ENCODE results near the gene BRSK2. TPM values are rescaled to one million over a fixed set of nuclear protein-coding genes. Genes with fewer than 3 reads are reported as not detected.

Gene BRSK2
- polyA plus RNA-seq, 2 donors: 0.90 to 1.1 TPM

DNA sequence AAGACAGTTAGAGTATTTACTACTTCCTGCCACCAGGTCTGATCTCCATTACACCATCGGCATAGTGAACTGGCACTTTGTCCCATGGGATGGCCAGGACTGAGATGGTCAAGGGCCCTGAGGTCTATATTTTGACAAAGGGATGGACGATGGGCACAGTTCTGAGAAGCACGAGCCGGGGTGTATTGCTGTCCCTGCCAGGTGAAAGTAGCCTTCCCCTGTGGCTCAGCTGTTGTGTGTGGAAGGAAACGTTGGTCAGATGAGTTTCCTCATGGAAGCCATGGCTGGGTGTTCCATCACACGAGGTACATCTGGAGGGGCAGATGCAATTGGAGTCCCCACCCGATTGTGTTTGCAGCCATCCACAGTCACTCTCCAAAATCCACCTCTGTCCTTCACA is 27.9 kb upstream of the BRSK2 start:
- Histone ChIP-seq H3K4me3 (ENCODE audit: low read depth in 1 of 2, low read length in 2 of 2) (no peak overlapping the region), H3K36me3 (ENCODE audit: control insufficient read depth in 2 of 2, insufficient read depth in 2 of 2, low read length in 1 of 2) (no peaks in the 10 kb centered on the region), H3K4me1 (ENCODE audit: control insufficient read depth in 2 of 2, insufficient read depth in 2 of 2, low read length in 1 of 2) (no peaks in the 10 kb centered on the region), H3K27ac (ENCODE audit: low read depth in 2 of 2, low read length in 1 of 2) (no peak overlapping the region), H3K27me3 (ENCODE audit: control insufficient read depth in 1 of 2, insufficient read depth in 2 of 2, low read length in 2 of 2) (no peaks in the 10 kb centered on the region), H3K9me3 (ENCODE audit: control insufficient read depth in 2 of 2, insufficient read depth in 1 of 2, low read depth in 1 of 2, low read length in 1 of 2) (peaks cover 0 to 7% of the 10 kb centered on the region in 2 donors)
- WGBS, 2 donors: 72 to 76% methylated on average over 7 of the region's 7 CpGs

DNA sequence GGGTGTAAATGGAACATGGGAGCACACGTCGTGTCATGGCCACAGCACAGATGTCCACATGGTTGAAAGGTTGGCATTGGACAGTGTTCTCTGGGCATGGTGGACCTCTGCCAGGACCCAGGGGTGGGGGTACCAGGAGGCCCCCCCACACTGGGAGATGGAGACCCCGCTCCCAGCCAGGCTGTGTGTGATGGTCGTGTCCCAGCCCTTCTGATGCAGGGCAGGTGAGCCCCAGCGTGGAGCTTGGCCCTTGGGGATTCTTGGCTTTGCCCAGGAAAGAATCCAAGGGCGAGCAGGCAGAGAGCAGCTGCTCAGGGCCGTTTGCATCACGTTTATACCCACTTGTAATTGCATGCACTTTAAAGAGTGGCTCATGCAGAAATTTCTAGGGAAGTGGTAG is 22.0 kb upstream of the BRSK2 start:
- WGBS, 2 donors: 75 to 77% methylated on average over 8 of the region's 8 CpGs
- H3K9me3 ChIP-seq (ENCODE audit: control insufficient read depth in 2 of 2, insufficient read depth in 1 of 2, low read depth in 1 of 2, low read length in 1 of 2): peaks cover 0 to 9% of the 10 kb centered on the region in 2 donors
- no peak overlapping the region for H3K27ac ChIP-seq (ENCODE audit: low read depth in 2 of 2, low read length in 1 of 2)
- no peaks in the 10 kb centered on the region for H3K36me3 ChIP-seq (ENCODE audit: control insufficient read depth in 2 of 2, insufficient read depth in 2 of 2, low read length in 1 of 2)
- H3K4me1 ChIP-seq (ENCODE audit: control insufficient read depth in 2 of 2, insufficient read depth in 2 of 2, low read length in 1 of 2): no peaks in the 10 kb centered on the region
- no peak overlapping the region for H3K4me3 ChIP-seq (ENCODE audit: low read depth in 1 of 2, low read length in 2 of 2)
- no peaks in the 10 kb centered on the region for H3K27me3 ChIP-seq (ENCODE audit: control insufficient read depth in 1 of 2, insufficient read depth in 2 of 2, low read length in 2 of 2)

DNA sequence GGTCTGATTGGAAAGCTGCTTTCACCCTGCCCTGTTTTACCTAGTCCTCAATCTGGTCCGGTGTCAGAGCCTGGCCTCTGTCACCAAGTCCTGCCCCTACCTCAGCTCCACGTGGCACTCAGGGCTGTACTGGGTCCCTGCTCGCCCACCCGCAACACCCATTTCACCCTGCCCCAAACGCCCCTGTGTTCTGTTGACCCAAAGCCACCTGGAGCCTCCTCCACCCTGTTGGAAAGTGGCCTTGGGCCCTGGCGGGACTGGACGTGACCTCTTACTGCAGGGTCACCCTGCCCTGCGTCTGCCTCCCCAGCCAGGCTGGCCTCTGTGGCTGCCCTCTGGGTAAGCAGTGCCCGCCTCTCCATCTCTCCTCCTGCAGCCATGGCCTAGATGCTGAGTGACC is 21.5 kb upstream of the BRSK2 start:
- Histone ChIP-seq H3K9me3 (ENCODE audit: control insufficient read depth in 2 of 2, insufficient read depth in 1 of 2, low read depth in 1 of 2, low read length in 1 of 2) (peaks cover 0 to 9% of the 10 kb centered on the region in 2 donors), H3K4me3 (ENCODE audit: low read depth in 1 of 2, low read length in 2 of 2) (no peak overlapping the region), H3K4me1 (ENCODE audit: control insufficient read depth in 2 of 2, insufficient read depth in 2 of 2, low read length in 1 of 2) (no peaks in the 10 kb centered on the region), H3K36me3 (ENCODE audit: control insufficient read depth in 2 of 2, insufficient read depth in 2 of 2, low read length in 1 of 2) (no peaks in the 10 kb centered on the region), H3K27me3 (ENCODE audit: control insufficient read depth in 1 of 2, insufficient read depth in 2 of 2, low read length in 2 of 2) (no peaks in the 10 kb centered on the region), H3K27ac (ENCODE audit: low read depth in 2 of 2, low read length in 1 of 2) (no peak overlapping the region)
- WGBS, 2 donors: 82 to 83% methylated on average over 9 of the region's 9 CpGs

DNA sequence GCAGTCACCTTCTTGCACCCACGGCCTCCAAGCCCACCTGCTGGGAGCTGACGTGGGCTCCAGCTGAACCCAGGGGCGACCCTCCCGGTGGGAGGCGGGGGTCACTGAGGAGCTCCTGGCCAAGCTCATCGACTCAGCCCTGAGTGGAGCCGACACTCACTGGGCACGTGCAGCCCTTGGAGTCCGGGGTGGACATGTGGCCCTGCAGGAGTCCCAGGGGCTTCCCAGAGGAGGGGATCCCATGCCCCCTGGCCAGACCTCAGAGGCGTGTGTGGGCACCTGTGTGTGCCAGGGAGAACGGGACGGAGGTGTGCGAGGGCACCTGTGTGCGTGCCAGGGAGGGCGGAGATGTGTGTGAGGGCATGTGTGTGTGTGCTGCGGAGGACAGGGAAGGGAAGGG is 20.8 kb upstream of the BRSK2 start:
- no peak overlapping the region for H3K4me3 ChIP-seq (ENCODE audit: low read depth in 1 of 2, low read length in 2 of 2)
- no peak overlapping the region for H3K27ac ChIP-seq (ENCODE audit: low read depth in 2 of 2, low read length in 1 of 2)
- no peaks in the 10 kb centered on the region for H3K4me1 ChIP-seq (ENCODE audit: control insufficient read depth in 2 of 2, insufficient read depth in 2 of 2, low read length in 1 of 2)
- H3K9me3 ChIP-seq (ENCODE audit: control insufficient read depth in 2 of 2, insufficient read depth in 1 of 2, low read depth in 1 of 2, low read length in 1 of 2): peaks cover 0 to 3% of the 10 kb centered on the region in 2 donors
- WGBS, 2 donors: 73 to 80% methylated on average over 16 of the region's 16 CpGs
- no peaks in the 10 kb centered on the region for H3K36me3 ChIP-seq (ENCODE audit: control insufficient read depth in 2 of 2, insufficient read depth in 2 of 2, low read length in 1 of 2)
- no peaks in the 10 kb centered on the region for H3K27me3 ChIP-seq (ENCODE audit: control insufficient read depth in 1 of 2, insufficient read depth in 2 of 2, low read length in 2 of 2)

DNA sequence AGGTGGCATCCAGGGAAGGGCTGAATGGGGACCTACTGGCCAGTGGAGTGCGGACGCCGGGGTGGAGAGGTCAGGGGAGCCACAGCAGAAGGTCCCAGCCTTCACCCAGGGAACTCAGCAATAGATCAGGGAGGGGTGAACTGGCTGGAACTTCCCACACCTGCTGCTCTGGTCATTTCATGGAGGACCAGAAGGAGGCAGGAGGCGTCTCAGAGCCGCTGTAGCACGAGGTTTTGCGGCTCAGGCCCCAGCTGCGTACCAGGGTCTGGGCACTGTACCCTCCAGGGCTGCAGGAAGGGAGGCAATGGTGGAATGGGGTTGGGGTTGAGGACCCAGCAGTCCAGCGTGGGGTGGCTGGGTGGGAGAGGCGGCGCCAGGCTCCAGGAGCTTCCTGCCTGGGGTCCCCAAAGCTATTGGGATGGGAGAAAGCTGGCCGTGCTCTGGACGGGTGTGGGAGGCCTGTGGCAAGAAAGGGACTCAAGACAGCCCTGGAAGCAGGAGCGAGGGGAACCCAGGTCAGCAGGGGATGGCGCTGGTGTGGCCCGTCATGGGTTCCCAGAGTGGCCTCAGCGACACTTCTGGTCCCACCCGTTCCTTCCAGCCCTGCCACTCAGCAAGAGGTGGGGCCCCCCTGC is 20.2 kb upstream of the BRSK2 start:
- Histone ChIP-seq H3K27ac (ENCODE audit: low read depth in 2 of 2, low read length in 1 of 2) (no peak overlapping the region), H3K4me3 (ENCODE audit: low read depth in 1 of 2, low read length in 2 of 2) (no peak overlapping the region), H3K27me3 (ENCODE audit: control insufficient read depth in 1 of 2, insufficient read depth in 2 of 2, low read length in 2 of 2) (no peaks in the 10 kb centered on the region), H3K4me1 (ENCODE audit: control insufficient read depth in 2 of 2, insufficient read depth in 2 of 2, low read length in 1 of 2) (no peaks in the 10 kb centered on the region), H3K9me3 (ENCODE audit: control insufficient read depth in 2 of 2, insufficient read depth in 1 of 2, low read depth in 1 of 2, low read length in 1 of 2) (peaks cover 0 to 3% of the 10 kb centered on the region in 2 donors), H3K36me3 (ENCODE audit: control insufficient read depth in 2 of 2, insufficient read depth in 2 of 2, low read length in 1 of 2) (no peaks in the 10 kb centered on the region)
- 75 to 82% methylated on average over 17 to 18 of the region's 18 CpGs for whole genome bisulfite sequencing, 2 donors

DNA sequence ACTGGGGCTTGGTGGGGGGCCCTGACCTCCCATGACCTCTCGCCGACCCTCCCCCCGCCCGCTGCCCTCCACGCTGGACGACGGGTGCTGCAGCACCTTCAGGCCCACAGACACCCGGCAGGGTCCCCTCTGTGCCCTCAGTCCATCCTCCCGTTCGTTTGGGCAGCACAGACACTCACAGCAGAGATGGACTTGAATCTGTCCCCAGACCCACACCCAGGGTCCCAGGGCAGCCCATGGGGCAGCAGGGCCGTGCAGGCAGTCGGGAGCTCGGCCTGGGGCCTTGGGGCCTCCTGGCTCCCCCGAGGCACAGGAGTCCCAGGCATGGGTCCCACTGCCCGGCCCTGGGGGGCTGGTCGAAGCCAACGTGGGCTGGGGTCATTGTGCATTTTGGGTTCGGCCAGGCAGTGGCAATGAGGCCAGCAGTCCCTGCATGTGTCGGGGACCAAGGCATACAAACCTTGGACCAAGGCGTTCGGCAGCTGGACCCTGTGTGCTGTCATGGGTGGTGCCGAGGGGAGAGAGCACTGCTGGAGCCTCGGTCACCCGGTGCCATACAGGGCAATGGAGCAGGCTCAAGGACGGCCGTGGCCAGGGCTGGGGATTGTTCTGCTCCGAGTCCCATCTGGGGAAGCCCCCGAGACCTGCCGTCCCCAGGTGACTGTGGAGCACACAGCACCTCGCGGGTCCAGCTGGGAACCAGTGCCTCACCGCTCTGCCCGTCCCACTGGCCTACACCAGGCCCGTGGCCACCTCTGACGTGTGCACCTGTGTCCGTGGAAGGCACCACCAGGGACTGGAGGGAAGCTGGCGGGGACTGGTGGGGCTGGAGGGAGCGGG is 19.3 kb upstream of the BRSK2 start:
- WGBS, 2 donors: 83 to 88% methylated on average over 37 to 38 of the region's 38 CpGs
- H3K9me3 ChIP-seq (ENCODE audit: control insufficient read depth in 2 of 2, insufficient read depth in 1 of 2, low read depth in 1 of 2, low read length in 1 of 2): peaks cover 0 to 3% of the 10 kb centered on the region in 2 donors

DNA sequence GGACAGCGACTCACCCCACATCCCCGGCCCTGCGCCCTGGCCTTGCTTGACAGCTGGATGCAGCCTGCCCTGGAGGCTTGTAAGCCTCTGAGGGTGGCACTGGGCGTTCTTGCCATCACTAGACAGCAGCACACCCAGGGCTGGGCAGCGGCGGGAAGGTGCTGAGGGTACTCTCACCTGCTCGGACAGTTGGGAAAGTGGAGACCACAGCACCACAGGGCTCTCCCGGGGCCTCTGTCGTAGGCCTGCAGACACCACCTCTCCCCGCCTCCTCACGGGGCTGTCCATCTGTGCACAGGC is 18.8 kb upstream of the BRSK2 start:
- H3K27ac ChIP-seq (ENCODE audit: low read depth in 2 of 2, low read length in 1 of 2): no peak overlapping the region
- no peaks in the 10 kb centered on the region for H3K4me1 ChIP-seq (ENCODE audit: control insufficient read depth in 2 of 2, insufficient read depth in 2 of 2, low read length in 1 of 2)
- H3K36me3 ChIP-seq (ENCODE audit: control insufficient read depth in 2 of 2, insufficient read depth in 2 of 2, low read length in 1 of 2): no peaks in the 10 kb centered on the region
- WGBS, 2 donors: 87 to 89% methylated on average over 11 of the region's 11 CpGs
- H3K9me3 ChIP-seq (ENCODE audit: control insufficient read depth in 2 of 2, insufficient read depth in 1 of 2, low read depth in 1 of 2, low read length in 1 of 2): peaks cover 0 to 3% of the 10 kb centered on the region in 2 donors
- H3K4me3 ChIP-seq (ENCODE audit: low read depth in 1 of 2, low read length in 2 of 2): no peak overlapping the region
- H3K27me3 ChIP-seq (ENCODE audit: control insufficient read depth in 1 of 2, insufficient read depth in 2 of 2, low read length in 2 of 2): no peaks in the 10 kb centered on the region

More for the DNA sequence above, 19.3 kb upstream of the BRSK2 start:
- no peak overlapping the region for H3K27ac ChIP-seq (ENCODE audit: low read depth in 2 of 2, low read length in 1 of 2)
- no peaks in the 10 kb centered on the region for H3K36me3 ChIP-seq (ENCODE audit: control insufficient read depth in 2 of 2, insufficient read depth in 2 of 2, low read length in 1 of 2)
- no peaks in the 10 kb centered on the region for H3K4me1 ChIP-seq (ENCODE audit: control insufficient read depth in 2 of 2, insufficient read depth in 2 of 2, low read length in 1 of 2)
- H3K27me3 ChIP-seq (ENCODE audit: control insufficient read depth in 1 of 2, insufficient read depth in 2 of 2, low read length in 2 of 2): no peaks in the 10 kb centered on the region
- H3K4me3 ChIP-seq (ENCODE audit: low read depth in 1 of 2, low read length in 2 of 2): no peak overlapping the region

DNA sequence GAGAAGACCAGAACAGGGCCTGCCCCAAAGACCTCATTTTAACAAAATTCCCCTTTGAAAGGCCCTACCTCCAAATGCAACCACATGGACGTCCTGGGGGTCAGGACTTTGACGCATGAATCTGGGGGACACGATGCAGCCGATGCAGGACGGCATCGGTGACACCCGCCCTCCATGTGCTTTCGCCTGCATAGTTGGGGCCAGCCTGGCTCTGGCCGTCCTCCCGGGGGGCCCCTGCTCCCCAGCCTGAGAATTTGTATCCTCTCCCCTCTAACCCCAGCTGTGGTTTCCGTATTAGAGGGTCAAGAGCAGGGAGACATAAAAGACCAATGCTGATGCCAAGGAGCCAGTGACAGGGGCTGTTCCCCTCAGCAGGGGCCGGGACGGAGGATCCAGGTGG is 18.4 kb upstream of the BRSK2 start:
- Histone ChIP-seq H3K4me3 (ENCODE audit: low read depth in 1 of 2, low read length in 2 of 2) (no peak overlapping the region), H3K27ac (ENCODE audit: low read depth in 2 of 2, low read length in 1 of 2) (no peak overlapping the region), H3K27me3 (ENCODE audit: control insufficient read depth in 1 of 2, insufficient read depth in 2 of 2, low read length in 2 of 2) (no peaks in the 10 kb centered on the region), H3K36me3 (ENCODE audit: control insufficient read depth in 2 of 2, insufficient read depth in 2 of 2, low read length in 1 of 2) (no peaks in the 10 kb centered on the region), H3K4me1 (ENCODE audit: control insufficient read depth in 2 of 2, insufficient read depth in 2 of 2, low read length in 1 of 2) (no peaks in the 10 kb centered on the region), H3K9me3 (ENCODE audit: control insufficient read depth in 2 of 2, insufficient read depth in 1 of 2, low read depth in 1 of 2, low read length in 1 of 2) (peaks cover 0 to 3% of the 10 kb centered on the region in 2 donors)
- 86 to 90% methylated on average over 13 of the region's 13 CpGs for WGBS, 2 donors

DNA sequence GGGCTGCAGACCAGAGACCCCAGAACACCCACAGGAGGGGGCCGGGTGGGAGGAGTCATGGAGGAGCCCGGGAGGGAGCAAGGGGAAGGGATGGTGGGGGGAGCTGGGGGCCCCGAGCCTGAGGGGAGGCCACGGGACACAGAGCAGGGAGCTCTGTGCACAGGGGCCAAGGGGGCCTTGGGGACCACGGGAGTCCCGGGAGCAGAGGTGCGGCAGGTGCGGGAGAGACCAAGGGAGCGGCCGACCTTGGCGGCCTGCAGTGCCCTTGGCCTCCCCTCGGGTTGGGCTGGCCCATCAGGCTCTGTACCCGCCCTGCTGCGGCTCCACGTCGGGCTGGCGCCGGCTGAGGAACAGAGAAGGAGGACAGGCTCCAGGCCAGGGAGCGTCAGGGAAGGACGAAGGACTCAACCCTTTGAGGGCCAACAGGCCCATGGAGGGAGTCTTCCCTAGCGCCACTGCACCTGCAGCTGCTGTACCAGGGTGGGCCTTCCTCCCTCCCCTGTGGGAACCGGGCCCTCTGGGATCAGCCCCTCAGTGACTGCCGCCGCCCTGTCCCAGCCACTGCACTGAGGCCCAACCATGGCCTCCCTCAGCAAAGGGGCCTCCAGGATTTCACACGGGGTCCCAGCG is 17.8 kb upstream of the BRSK2 start:
- H3K27me3 ChIP-seq (ENCODE audit: control insufficient read depth in 1 of 2, insufficient read depth in 2 of 2, low read length in 2 of 2): no peaks in the 10 kb centered on the region
- H3K36me3 ChIP-seq (ENCODE audit: control insufficient read depth in 2 of 2, insufficient read depth in 2 of 2, low read length in 1 of 2): no peaks in the 10 kb centered on the region
- 82 to 83% methylated on average over 11 to 26 of the region's 26 CpGs for WGBS, 2 donors
- no peak overlapping the region for H3K4me3 ChIP-seq (ENCODE audit: low read depth in 1 of 2, low read length in 2 of 2)
- peaks cover 0 to under 1% of the 10 kb centered on the region in 2 donors for H3K9me3 ChIP-seq (ENCODE audit: control insufficient read depth in 2 of 2, insufficient read depth in 1 of 2, low read depth in 1 of 2, low read length in 1 of 2)
- no peak overlapping the region for H3K27ac ChIP-seq (ENCODE audit: low read depth in 2 of 2, low read length in 1 of 2)
- no peaks in the 10 kb centered on the region for H3K4me1 ChIP-seq (ENCODE audit: control insufficient read depth in 2 of 2, insufficient read depth in 2 of 2, low read length in 1 of 2)

Measured in esophagus (tissue), 2 donors.